ENCODE data around the gene UBFD1.

UBFD1 gene

GRCh38 chr16:23595246-23595950 lies 37.9 kb downstream of the UBFD1 start:
- Histone ChIP-seq H3K14ac (ENCODE audit: low read length) (peak overlapping the region; percentile 91), H3K79me1 (ENCODE audit: low read depth, low read length) (peaks cover 5% of the 10 kb centered on the region), H3K18ac (ENCODE audit: low read length) (peak overlapping the region; percentile 98), H3K36me3 (replicated peaks in 1 of 2; ENCODE audit: control insufficient read depth in 2 of 2, insufficient read depth in 2 of 2, low read length in 2 of 2) (peaks cover 14 to 41% of the 10 kb centered on the region in 2 donors), H4K8ac (ENCODE audit: low read depth, low read length) (no peak overlapping the region), H3K4me1 (ENCODE audit: control insufficient read depth in 2 of 2, insufficient read depth in 1 of 2, low read depth in 1 of 2, low read length in 2 of 2) (peaks cover 4 to 11% of the 10 kb centered on the region in 2 donors), H2AK5ac (ENCODE audit: low read depth, low read length) (peak overlapping the region; percentile 98), H3K4me3 (ENCODE audit: low read length in 2 of 2) (peak overlapping the region; percentile 98 to 99), H2BK12ac (ENCODE audit: low read length) (no peak overlapping the region), H2BK120ac (ENCODE audit: low read depth, low read length) (no peak overlapping the region), H3K27ac (replicated peaks; ENCODE audit: low read length) (no peak overlapping the region), H3K9ac (ENCODE audit: low read depth, low read length, poor library complexity) (peak overlapping the region; percentile 91), H3K4me2 (ENCODE audit: insufficient read depth, low read length, poor library complexity, severe bottlenecking) (peak overlapping the region; percentile 93), H3K4ac (ENCODE audit: low read length) (no peak overlapping the region), H2BK15ac (ENCODE audit: low read length) (no peak overlapping the region), H3K23ac (ENCODE audit: low read depth, low read length, poor library complexity) (peak overlapping the region; percentile 73), H4K91ac (ENCODE audit: low read depth, low read length, poor library complexity) (no peak overlapping the region), H3K9me3 (replicated peaks in 1 of 2; ENCODE audit: control insufficient read depth in 2 of 2, insufficient read depth in 1 of 2, low read depth in 1 of 2, low read length in 2 of 2) (no peaks in the 10 kb centered on the region), H3K27me3 (ENCODE audit: control insufficient read depth in 3 of 3, insufficient read depth in 3 of 3, low read depth in 1 of 3, low read length in 3 of 3) (no peaks in the 10 kb centered on the region), H2BK5ac (ENCODE audit: low read length) (peak overlapping the region; percentile 0), H2AFZ (ENCODE audit: low read length) (peak overlapping the region; percentile 94)
- no peak for DNase-seq (ENCODE audit: low spot score)
- no CpG with 5 or more reads among the region's 34 CpGs for WGBS, 2 donors (ENCODE audit: extremely low coverage in 2 of 2, insufficient read length in 2 of 2, insufficient replicate concordance in 1 of 2)

DNA sequence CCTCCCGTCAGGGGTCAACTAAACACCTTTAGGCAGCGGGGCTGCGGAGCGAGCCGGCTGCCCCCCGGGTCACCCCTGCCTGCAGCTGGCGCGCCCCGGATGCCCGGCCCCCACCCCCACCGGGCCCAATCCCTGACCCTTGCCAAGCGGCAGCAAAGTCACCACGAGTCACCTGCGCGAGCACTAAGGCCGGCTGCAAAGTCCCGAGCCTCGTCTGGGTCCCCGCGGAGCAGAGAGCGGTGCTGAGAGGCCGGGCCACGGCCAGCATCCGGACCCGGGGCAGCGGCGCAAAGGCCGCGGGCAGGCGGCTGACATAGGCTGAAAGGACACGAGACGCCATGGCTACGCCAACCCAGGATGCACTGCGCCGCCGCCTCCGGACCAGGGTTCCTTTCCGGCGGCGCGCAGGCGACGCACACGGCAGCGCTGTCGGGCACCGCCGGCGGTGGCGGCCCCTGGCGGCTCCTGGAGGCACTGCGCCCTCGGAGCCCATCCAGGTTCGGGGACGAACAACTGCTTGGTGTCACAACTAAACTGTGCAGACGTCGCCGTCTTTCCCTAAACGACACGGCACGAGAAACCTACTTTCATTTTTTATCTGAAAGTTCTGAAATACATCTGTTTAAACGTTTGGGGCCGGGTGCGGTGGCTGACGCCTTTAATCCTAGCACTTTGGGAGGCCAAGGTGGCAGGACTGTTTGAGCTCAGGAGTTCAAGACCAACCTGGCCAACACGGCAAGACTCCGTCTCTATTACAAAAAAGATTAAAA lies 38.6 kb downstream of the UBFD1 start, which contains the start of gene NDUFAB1:
Gene NDUFAB1, minus strand, starts transcription at position 366 of the 770 bp plus-strand sequence. Its CDS starts 26 bp downstream, at position 340.
- Histone ChIP-seq H2AK5ac (ENCODE audit: low read depth, low read length) (peak within 1 kb of the TSS; percentile 98), H4K91ac (ENCODE audit: low read depth, low read length, poor library complexity) (no peak within 1 kb of the TSS), H3K27me3 (ENCODE audit: control insufficient read depth in 3 of 3, insufficient read depth in 3 of 3, low read depth in 1 of 3, low read length in 3 of 3) (no peaks in the 10 kb centered on the region), H3K4me2 (ENCODE audit: insufficient read depth, low read length, poor library complexity, severe bottlenecking) (peak within 1 kb of the TSS; percentile 93), H2AFZ (ENCODE audit: low read length) (peak within 1 kb of the TSS; percentile 94), H4K8ac (ENCODE audit: low read depth, low read length) (no peak within 1 kb of the TSS), H3K9ac (ENCODE audit: low read depth, low read length, poor library complexity) (peak within 1 kb of the TSS; percentile 91), H3K18ac (ENCODE audit: low read length) (peak within 1 kb of the TSS; percentile 98), H3K4me3 (ENCODE audit: low read length in 2 of 2) (peak within 1 kb of the TSS; percentile 98 to 99), H3K9me3 (replicated peaks in 1 of 2; ENCODE audit: control insufficient read depth in 2 of 2, insufficient read depth in 1 of 2, low read depth in 1 of 2, low read length in 2 of 2) (no peaks in the 10 kb centered on the region), H2BK120ac (ENCODE audit: low read depth, low read length) (no peak within 1 kb of the TSS), H2BK12ac (ENCODE audit: low read length) (no peak within 1 kb of the TSS), H3K4ac (ENCODE audit: low read length) (peak within 1 kb of the TSS; percentile 72), H3K14ac (ENCODE audit: low read length) (peak within 1 kb of the TSS; percentile 91), H3K79me1 (ENCODE audit: low read depth, low read length) (peaks cover 5% of the 10 kb centered on the region), H3K4me1 (ENCODE audit: control insufficient read depth in 2 of 2, insufficient read depth in 1 of 2, low read depth in 1 of 2, low read length in 2 of 2) (peaks cover 4 to 11% of the 10 kb centered on the region in 2 donors), H2BK5ac (ENCODE audit: low read length) (peak within 1 kb of the TSS; percentile 0), H3K23ac (ENCODE audit: low read depth, low read length, poor library complexity) (peak within 1 kb of the TSS; percentile 73), H2BK15ac (ENCODE audit: low read length) (no peak within 1 kb of the TSS), H3K36me3 (replicated peaks in 1 of 2; ENCODE audit: control insufficient read depth in 2 of 2, insufficient read depth in 2 of 2, low read length in 2 of 2) (peaks cover 11 to 36% of the 10 kb centered on the region in 2 donors), H3K27ac (replicated peaks; ENCODE audit: low read length) (peak within 1 kb of the TSS; percentile 57)
- DNase-seq (ENCODE audit: low spot score), result peak; percentile 89
- whole genome bisulfite sequencing, 2 donors (ENCODE audit: extremely low coverage in 2 of 2, insufficient read length in 2 of 2, insufficient replicate concordance in 1 of 2), result no CpG with 5 or more reads among the region's 67 CpGs

GRCh38 chr16:23597003-23597756 lies 39.7 kb downstream of the UBFD1 start:
- Histone ChIP-seq H2BK120ac (ENCODE audit: low read depth, low read length) (no peak overlapping the region), H4K91ac (ENCODE audit: low read depth, low read length, poor library complexity) (no peak overlapping the region), H3K9me3 (replicated peaks in 1 of 2; ENCODE audit: control insufficient read depth in 2 of 2, insufficient read depth in 1 of 2, low read depth in 1 of 2, low read length in 2 of 2) (no peaks in the 10 kb centered on the region), H3K14ac (ENCODE audit: low read length) (no peak overlapping the region), H4K8ac (ENCODE audit: low read depth, low read length) (no peak overlapping the region), H2BK5ac (ENCODE audit: low read length) (no peak overlapping the region), H3K27ac (replicated peaks; ENCODE audit: low read length) (no peak overlapping the region), H3K27me3 (ENCODE audit: control insufficient read depth in 3 of 3, insufficient read depth in 3 of 3, low read depth in 1 of 3, low read length in 3 of 3) (no peaks in the 10 kb centered on the region), H3K36me3 (replicated peaks in 1 of 2; ENCODE audit: control insufficient read depth in 2 of 2, insufficient read depth in 2 of 2, low read length in 2 of 2) (peaks cover 9 to 34% of the 10 kb centered on the region in 2 donors), H2BK12ac (ENCODE audit: low read length) (no peak overlapping the region), H3K4me3 (ENCODE audit: low read length in 2 of 2) (no peak overlapping the region), H3K23ac (ENCODE audit: low read depth, low read length, poor library complexity) (no peak overlapping the region), H3K4me1 (ENCODE audit: control insufficient read depth in 2 of 2, insufficient read depth in 1 of 2, low read depth in 1 of 2, low read length in 2 of 2) (peaks cover 4 to 11% of the 10 kb centered on the region in 2 donors), H3K4ac (ENCODE audit: low read length) (no peak overlapping the region), H3K79me1 (ENCODE audit: low read depth, low read length) (peaks cover 5% of the 10 kb centered on the region), H2AK5ac (ENCODE audit: low read depth, low read length) (no peak overlapping the region), H2AFZ (ENCODE audit: low read length) (peak overlapping the region; percentile 94), H3K9ac (ENCODE audit: low read depth, low read length, poor library complexity) (no peak overlapping the region), H3K18ac (ENCODE audit: low read length) (no peak overlapping the region), H3K4me2 (ENCODE audit: insufficient read depth, low read length, poor library complexity, severe bottlenecking) (no peak overlapping the region), H2BK15ac (ENCODE audit: low read length) (no peak overlapping the region)
- WGBS, 2 donors (ENCODE audit: extremely low coverage in 2 of 2, insufficient read length in 2 of 2, insufficient replicate concordance in 1 of 2), result no CpG with 5 or more reads among the region's 11 CpGs
- no peak for DNase-seq (ENCODE audit: low spot score)
